Measurements from ENCODE around the gene NOP58.

DNA sequence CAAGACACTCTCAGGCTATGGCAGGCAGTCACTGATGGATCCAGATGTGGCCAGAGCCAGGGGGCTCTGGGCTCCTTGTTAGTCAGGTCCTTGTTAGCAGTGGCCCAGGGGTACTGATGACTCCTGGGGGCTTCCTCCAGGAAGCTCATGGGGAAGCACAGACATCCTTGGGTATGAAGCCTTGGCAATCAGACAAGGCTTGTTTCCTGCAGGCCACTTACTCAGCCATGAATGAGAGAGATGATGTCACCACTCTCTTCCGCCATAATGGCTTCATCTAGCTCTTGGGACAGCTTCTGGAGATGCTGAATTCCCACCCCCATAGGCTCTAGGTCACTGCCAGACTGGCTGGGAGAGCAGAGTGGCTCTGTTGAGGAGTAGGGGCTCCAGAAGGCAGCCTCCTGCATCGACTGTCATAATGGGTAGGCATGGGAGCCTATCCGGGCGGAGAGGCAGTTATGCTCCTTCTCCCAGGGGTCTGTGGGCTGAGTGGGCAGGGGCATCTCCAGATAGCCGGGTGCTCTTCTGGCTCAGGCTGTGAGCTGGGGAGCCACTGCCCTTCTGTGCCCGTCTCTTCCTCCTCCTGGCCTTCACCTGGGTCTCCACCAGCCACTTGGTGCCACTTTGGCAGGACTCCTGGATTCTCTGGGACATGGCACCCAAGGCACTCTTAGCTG lies 70.4 kb downstream of the NOP58 start:
- TF ChIP-seq, protein P1, sequence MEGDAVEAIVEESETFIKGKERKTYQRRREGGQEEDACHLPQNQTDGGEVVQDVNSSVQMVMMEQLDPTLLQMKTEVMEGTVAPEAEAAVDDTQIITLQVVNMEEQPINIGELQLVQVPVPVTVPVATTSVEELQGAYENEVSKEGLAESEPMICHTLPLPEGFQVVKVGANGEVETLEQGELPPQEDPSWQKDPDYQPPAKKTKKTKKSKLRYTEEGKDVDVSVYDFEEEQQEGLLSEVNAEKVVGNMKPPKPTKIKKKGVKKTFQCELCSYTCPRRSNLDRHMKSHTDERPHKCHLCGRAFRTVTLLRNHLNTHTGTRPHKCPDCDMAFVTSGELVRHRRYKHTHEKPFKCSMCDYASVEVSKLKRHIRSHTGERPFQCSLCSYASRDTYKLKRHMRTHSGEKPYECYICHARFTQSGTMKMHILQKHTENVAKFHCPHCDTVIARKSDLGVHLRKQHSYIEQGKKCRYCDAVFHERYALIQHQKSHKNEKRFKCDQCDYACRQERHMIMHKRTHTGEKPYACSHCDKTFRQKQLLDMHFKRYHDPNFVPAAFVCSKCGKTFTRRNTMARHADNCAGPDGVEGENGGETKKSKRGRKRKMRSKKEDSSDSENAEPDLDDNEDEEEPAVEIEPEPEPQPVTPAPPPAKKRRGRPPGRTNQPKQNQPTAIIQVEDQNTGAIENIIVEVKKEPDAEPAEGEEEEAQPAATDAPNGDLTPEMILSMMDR (conservative IDR thresholded peaks at IDR 0.05; ENCODE audit: low read length): no peak
- no peak for TF ChIP-seq EZH2phosphoT487 (IDR thresholded peaks at IDR 0.05; ENCODE audit: borderline replicate concordance, low read depth, low read length)
